GM18517 (cell line): ENCODE measurements around the gene TYRO3.

Experiments
- ATAC-seq: cut with Tn5 transposase; IDR thresholded peaks from one replicate; pipeline ENCODE4 v1.9.1; 2021; ENCODE audit warnings: mild to moderate bottlenecking, moderate library complexity; ENCODE audit not compliant: unreplicated experiment

Gene TYRO3

GRCh38 chr15:41558400-41559238, at the start of gene TYRO3:
Gene TYRO3 (plus strand): TSS chr15:41559212. CDS start chr15:41559258, 46 bp downstream.
- no peak for ATAC-seq

DNA sequence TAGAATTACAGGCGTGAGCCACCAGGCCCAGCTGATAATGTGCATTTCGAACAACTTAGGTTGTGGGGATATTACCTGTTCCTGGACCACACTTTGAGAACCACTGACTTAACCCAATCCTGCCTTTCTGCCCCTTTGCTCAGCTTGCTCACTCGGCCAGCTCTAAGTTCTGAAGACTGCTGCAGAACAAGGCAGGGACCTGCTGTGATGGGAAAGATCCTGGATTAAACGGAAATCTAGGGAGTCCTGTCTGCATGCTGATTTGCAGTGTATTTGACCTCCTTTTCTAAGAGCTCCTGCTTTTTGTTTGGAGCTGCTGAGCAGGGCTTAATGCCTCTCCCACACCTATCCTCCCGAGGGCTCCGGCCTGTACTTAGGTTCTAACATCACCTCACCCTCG, 48.3 kb upstream of the TYRO3 start:
- no peak for ATAC-seq

- no peak for ATAC-seq
Observed at GRCh38 chr15:41511331-41511898, 47.6 kb upstream of the TYRO3 start.

DNA sequence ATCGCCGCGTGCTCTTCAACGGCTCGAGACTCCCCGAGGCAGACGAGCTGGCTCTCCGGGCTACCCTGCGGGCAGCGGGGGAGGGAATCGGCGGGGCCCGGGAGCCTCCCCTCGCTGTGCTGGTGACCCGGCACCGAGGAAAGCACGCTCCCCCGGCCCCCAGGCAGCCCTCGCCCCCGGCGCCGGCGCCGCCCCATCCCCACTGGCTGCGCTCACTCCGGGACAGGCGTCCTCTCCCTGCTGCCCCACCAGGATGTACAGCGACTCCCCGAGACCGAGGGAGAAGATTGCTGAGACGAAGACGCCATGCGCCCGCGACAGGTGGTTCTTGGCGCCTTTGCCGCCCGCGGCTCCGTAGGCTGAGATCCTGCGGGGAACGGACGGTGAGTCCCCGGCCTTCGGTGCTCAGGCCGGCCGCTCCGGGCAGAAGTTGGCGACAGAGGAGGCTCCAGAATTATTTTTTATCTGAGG, 47.1 kb upstream of the TYRO3 start:
- ATAC-seq: no peak

DNA sequence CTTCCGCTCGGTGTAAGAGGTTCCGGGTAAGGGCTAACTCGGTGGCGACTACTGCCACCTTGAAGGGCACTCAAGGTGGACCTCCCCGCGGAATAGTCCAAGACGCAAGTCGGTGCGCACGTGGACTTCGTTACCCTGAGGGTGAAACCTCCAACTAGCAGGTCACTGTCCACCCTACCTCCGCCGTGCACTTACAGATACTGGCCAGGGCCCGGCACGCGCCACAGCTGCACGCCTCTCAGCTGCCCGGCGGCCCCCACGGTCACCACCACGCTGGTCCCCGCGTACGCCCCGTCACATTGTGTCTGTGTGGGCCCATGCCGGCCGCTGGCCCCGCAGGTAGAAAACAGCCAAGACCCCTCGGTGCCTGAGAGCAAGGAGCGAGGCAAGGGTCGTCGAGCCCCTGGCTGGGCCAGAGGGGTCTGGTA, 46.5 kb upstream of the TYRO3 start:
- ATAC-seq: no peak

DNA sequence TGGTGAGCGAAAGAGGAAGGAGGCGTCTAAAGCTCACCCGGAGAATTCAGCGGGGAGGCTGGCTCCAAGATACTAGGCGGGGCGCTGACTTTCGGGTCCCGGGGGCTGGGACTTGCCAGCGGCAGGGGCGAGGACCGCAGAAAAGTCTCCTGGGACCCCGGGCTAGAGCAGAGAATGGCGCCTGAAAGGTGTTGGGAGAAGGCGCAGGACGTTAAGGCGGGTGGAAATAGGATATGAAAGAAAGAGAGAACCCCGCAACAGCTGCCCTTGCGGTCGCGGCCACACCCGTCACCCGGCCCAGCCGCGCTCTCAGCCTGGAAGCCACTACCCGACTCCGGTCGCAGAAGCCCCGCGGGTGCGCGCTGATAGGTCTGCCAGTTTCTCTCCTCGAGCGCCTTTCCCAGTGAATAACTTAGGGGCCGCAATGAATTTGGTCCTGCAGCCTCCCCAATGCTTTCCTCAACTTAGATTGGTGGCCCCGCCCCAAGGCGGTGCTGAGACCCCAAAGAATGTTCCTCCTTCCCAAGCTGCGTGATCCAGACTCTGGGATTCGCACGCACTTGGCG, 46.0 kb upstream of the TYRO3 start:
- no peak for ATAC-seq

DNA sequence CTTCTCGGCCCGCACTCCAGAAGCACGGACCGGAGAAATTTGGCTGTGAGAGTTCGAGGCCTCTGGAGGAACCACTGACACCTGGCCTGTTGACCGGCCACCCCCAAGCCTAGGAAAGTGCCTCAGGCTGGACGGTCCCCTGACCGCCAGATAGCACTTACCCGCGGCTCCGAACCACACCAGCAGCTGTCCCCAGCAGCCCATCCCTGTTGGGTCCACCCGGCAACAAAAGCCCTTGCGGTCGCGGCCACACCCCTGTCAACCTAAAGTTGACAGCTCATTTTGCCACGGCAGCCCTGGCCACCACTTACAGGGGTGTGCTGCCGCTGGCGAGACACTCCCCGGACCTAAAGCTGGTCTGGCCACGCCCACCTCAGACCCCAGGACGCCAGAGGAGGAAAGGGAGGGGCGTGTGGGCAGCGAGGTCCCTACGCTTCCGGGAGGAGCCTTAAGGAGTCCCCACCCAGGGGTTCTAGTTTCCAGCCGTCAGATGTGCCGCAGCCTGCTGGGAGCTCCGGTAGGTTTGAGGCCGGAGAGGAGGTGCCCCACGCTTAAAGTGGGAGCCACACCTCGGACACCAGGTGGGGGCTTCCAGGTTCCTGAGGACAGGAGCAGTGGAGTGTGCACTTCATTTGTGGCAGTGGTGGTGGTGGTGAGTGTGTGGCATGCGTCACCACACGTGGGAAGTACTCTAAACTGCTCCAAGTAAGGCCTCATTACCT, 45.3 kb upstream of the TYRO3 start, which contains the start of gene LTK:
TSS of gene LTK (minus strand) at position 322 of the 722 bp plus-strand sequence. CDS start at position 204, 118 bp downstream.
- no peak for ATAC-seq

GRCh38 chr15:41517895-41518449, 41.0 kb upstream of the TYRO3 start:
- no peak for ATAC-seq

DNA sequence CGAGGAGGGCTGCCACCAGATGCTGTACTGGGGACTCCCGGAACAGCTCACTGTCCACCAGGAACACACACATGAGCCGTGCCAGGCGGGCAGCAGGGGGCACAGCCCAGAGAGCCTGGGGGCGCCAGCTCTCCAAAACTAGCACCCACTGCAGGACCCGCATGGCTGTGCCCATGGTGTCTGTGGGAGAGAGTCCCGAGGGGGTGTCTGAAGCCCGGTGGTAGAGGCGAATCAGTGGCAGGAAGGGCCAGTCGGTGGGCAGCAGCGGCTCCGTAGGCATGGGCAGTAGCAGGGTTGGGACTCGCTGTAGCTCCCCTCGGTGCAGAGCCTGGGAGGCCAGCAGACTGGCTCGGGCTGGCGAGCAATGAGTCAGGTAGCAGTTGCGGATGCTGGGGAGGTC, 38.4 kb upstream of the TYRO3 start:
- ATAC-seq: no peak

GRCh38 chr15:41521614-41522013, 37.4 kb upstream of the TYRO3 start:
- ATAC-seq: no peak

- no peak for ATAC-seq
Observed at GRCh38 chr15:41523097-41523496, 35.9 kb upstream of the TYRO3 start.

DNA sequence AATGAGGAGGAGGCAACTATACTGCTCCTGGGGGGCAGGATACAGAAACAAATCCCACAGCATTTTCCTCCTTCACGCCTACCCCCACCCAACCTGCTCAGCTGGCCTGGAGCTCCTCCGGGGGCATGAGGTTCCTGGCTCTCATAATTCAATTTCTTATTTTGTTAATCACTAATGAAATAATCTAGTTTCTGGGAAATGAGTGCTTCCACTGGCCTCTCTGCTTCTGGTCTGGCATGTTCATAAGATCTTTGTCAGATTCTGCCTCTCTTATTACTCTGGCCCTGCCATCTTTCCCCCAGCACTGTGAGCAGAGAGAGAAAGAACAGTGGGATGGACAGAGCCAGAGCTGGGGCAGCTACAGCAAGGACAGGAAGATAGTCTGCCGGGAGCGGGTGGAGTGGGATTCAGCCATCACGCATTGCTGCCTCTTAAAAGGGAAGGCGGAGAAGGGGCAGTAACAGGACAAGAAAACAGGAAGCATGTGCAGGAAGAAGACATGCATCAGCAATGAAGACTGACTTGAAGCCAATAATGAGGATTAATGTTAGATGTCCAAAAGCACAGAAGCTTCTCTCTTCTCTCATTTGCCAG, 28.6 kb upstream of the TYRO3 start:
- ATAC-seq: no peak

- ATAC-seq: no peak
Observed at GRCh38 chr15:41535544-41535943, 23.5 kb upstream of the TYRO3 start.

DNA sequence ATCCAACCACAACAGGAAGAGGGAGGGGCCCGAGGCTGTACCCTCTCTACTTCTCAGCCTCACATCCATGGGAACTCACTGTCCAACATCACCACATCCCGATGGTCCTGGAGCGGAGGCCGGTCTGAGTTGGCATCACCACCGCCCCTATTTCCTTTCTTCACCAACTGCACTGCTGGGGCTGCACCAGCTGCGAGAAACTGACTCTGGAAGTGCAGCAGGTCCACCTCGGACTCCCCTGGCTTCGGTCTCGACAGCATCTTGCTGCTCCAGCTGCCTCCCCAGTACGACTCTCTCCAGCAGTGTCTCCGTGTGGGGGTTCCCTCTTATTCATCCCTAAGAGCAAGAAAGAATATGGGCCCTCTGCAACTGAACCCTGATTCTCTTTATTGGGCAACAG, 22.1 kb upstream of the TYRO3 start:
- no peak for ATAC-seq

DNA sequence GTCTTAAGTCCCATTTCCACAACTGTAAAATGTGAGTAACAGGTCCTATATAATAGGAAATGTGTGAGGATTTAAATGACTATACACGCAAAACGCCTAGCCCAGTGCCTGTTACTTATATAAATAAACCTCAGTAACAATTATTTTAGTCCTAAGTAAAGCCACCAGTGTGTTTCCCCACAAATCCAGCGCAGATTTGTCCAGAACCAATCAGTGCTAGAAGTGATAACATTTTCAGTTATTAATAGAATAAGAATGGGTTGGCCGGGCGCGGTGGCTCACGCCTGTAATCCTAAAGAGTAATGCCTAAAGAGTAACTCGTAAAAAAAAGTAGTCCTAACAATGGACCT, 15.5 kb upstream of the TYRO3 start:
- no peak for ATAC-seq

DNA sequence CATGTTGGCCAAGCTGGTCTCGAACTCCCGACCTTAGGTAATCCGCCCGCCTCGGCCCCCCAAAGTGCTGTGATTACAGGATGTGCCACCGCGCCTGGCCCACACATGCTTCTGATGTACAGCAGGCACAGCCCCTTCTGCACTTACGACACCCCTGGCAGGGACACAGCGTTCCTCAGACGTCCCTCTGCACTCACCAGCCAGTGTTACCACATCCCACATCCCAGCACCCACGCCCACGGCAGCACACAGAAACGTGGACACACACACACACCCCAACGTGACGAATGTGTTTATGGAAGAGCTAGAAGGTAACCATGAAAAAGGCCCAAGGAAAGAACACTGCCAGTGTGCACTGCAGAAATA, 14.4 kb upstream of the TYRO3 start:
- no peak for ATAC-seq

- no peak for ATAC-seq
Observed at GRCh38 chr15:41545218-41545617, 13.8 kb upstream of the TYRO3 start.

- ATAC-seq: no peak
Observed at GRCh38 chr15:41546851-41547786, 11.9 kb upstream of the TYRO3 start.

DNA sequence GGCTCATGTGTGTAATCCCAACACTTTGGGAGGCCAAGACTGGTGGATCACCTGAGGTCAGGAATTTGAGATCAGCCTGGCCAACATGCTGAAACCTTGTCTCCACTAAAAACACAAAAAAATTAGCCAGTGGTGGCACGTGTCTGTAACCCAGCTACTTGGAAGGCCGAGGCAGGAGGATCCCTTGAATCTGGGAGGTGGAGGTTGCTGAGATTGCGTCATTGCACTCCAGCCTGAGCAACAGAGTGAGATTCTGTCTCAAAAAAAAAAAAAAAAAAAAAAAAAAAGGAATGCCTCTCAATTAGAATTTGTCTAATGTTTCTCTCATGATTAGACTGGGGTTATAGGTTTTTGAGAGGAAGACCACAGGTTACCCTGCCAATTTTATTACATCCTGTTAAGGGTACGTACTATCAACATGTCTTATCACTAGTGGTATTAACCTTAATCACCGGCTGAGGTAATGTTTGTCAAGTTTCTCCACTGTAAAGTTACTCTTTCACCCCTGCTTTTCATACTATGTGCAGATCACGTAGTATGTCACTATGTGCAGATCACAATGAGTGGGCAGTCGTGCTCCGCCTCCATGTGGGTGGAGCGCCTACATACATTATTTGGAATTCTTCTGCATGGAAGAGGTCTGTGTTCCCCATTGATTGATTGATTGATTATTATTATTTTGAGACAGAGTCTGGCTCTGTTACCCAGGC, 8.8 kb upstream of the TYRO3 start:
- no peak for ATAC-seq
